HG03439 (cell line): Measurements from ENCODE around the gene TAF1B.
"Not testable (repeated sequence)": the region's sequence is repeated elsewhere in the genome, so short reads cannot be mapped to it uniquely, and the experiment has no call there.

Source experiments
- ATAC-seq: cut with Tn5 transposase; IDR thresholded peaks from one replicate; pipeline ENCODE4 v1.9.1; 2021; ENCODE audit warnings: mild to moderate bottlenecking, moderate library complexity; ENCODE audit not compliant: unreplicated experiment

Gene TAF1B

DNA sequence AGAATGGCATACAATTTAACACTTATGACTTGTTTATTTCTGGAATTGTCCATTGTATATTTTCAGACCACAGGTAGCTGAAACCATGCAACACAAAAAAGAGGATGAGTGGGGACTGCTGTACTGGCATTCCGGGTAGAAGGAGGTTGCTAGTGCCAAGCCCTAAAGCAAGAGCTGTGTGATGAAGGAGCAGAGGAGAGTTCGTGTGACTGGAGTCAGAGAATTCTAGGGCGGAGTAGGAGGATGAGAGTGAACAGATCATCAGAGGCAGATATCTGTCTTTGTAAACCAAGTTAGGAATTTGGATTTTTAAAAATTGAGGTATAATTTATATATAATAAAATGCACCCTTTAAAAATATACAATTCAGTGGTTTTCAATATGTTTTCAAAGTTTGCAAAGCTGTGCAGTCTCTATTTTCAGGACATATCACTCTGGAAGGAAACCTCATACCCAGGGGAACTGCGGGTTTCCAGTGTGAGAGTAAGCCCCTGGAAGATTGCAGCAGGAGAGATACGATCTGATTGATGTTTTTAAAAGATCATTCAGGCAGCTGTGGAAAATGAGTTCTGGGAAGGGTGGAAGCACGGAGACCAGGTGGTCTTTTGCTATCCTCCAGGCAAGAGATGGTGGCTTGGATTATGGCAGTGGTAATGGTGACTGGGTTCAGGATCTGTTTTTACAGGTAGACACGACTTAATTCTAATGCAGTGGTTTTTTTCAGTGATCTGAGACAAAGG, 36.4 kb downstream of the TAF1B start:
- no peak for ATAC-seq

DNA sequence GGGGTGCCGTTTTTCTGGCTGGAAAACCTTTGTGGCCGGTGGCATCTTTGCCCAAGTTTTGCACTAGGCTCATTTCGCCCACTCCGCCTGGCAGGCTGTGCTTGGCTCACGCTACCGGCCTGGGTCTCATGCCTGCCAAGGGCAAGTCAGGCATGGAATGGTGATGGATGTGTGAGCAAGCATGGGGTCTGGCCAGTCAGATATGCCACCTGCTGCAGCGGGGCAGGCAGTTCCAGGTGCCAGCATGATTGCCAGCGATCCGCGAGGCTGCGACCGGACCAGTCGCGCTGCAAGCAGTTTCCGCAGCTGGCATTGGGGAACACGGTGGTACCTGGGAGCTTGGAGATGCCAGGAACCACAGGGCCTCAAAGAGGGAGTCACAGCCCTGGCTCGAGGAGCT, 40.6 kb downstream of the TAF1B start:
- ATAC-seq, result no peak

DNA sequence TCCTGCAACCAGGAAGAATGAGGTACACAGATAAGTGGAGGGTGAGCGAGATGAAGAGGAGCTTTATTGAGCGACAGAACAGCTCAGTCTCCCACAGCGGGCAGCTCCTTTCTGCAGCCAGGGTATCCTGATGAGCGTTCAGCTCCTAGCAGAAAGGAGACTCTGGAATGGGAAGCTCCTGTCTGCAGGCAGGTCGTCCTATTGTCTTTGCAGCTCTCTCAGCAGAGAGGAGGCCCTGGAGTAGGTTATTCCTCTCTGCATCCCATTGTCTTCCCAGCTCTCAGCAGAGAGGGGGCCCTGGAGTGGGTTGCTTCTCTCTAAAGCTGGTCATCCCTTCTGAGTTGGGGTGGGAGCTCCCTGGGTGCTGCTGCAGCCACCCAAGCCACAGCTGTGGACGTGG, 41.2 kb downstream of the TAF1B start:
- no peak for ATAC-seq

DNA sequence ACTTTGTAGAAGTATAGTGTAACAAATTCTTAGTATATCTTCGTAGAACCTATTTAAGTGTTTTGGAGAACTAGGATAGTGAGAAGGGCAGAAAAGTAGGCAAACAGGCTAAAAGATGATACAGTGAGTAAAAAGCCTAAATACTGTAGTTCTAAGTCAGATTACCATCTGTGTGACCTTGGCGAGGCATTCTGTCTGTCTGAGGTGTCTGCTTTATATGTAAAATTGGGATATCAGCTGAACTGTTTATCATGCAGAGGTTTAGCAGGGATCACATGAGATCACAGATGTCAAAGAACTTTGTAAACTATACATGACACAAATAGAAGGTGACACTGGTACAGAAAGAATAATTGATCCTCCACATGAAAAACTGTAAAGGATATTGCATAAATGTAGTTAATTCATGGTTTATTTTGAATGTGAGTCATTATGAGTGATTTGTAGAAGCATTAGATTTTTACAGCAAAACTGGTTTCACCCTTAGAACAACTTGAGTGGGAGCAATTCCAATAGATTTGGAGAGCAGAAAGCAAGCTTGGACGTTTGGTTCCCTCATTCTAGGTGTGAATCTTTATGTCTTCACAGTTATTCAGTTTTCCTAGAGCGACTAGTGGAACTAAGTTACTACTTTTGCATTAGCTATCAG, 41.9 kb downstream of the TAF1B start:
- ATAC-seq, result no peak

DNA sequence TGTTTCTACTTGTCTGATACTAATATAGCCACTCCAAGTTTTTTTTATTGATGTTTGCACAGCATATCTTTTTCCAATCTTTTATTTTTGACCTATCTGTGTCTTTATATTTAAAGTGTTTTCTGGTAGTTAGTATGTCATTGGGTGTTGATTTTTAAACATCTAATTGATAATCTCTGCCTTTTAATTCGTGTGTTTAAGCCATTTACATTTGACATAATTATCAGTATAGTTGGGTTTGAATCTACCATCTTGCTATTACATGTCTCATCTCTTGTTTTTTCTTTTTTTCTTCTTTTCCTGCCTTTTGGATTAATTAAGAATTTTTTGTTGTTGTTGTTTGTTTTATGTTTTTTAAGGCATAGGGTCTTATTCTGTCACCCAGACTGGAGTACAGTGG, 44.2 kb downstream of the TAF1B start:
- ATAC-seq, result no peak

DNA sequence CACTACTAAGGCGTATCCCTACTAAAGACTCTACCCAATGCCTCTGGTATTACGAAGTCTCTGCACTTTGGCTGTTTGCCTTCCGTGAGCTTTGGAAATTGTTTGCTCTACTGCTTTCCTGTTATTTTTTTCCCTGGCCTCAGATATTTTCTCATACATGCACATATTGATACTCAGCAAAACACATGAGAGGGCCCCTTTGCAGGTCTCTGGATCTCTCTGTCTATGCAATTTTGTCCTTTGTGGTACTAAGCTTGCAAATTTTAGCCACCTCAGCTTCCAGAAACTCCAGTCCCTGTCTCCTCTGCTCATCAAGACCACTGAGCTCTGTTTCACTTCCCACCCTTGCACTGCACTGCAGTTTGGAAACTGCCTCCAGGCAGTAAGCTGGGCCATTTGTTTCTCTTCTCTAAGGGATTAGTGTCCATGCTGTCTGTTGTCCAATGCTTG, 46.6 kb downstream of the TAF1B start:
- no peak for ATAC-seq

DNA sequence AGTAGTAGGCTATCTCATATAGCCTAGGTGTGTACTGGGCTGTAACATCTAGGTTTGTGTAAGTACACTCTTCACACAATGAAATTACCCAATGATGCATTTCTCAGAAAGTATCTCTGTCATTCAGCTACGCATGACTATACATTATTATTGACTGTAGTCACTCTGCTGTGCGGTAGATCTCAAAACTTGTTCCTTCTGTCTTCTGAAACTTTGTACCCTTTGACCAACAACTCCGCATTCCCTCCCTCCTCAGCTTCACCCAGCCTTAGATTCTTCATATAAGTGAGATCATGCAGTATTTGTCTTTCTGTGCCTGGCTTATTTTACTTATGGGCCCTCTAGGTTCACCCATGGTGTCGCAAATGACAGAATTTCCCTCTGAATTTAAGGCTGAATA, 49.0 kb downstream of the TAF1B start:
- no peak for ATAC-seq

DNA sequence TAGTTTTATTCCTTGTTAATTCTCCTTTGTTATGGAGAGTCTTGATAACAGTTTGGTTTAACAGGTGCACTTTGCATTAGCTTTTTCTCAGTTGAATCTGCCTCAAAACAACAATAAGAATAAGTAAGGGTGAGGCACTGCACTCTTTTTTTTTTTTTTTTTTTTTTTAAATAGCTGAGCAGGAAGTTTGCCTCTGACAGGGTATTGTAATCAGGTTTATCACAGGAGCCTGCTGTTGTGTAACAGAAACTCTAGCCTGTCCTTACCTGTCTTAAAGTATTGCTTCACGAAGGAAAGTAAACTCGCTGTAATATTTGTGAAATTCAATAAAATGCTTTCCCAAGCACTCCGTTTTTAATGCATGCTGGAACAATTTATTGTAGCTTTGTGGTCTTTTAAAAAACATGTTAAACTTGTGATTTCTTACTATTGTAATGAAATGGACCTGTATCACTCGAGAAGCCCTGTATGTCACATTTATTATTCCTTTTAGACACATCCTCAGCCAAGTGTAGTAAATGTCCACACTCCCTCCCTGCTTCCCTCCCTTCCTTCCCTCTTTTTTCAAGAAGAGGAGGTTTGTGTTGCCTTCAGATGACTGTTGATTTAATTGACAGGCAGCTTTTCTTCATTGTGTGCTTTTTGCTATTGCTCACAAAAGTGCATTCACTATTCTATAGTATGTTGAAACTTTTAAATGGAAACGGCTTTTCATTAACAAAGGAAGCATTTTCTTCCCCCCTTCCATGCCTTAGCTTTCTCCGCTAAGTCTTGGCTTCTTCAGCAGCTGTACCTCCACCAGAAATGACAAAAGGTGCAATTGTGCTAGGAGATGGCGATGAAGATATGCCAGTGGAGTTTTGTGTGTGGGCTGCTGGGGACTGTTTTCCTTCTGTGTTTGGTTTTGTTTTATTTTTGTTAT, 52.7 kb downstream of the TAF1B start:
- ATAC-seq, result no peak

DNA sequence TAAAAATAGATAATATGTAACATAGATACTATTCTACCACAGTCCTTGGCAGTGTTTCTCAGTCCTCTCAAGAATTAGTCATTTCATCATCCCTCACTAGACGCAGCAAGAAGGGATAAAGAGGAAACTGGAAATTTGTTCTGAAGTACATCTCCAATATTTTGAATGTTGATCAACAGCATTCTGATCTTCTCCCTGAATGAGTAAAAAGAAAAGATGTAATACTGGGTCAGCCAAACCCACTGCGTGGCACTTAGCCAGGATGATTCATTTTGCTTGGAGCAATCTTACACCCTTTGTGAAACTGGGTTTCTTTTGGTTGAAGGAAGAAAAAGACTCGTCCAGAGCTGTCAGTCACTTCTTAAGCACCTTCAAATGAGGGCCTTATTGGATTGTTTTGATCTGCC, 54.1 kb downstream of the TAF1B start:
- ATAC-seq, result peak; percentile 78

DNA sequence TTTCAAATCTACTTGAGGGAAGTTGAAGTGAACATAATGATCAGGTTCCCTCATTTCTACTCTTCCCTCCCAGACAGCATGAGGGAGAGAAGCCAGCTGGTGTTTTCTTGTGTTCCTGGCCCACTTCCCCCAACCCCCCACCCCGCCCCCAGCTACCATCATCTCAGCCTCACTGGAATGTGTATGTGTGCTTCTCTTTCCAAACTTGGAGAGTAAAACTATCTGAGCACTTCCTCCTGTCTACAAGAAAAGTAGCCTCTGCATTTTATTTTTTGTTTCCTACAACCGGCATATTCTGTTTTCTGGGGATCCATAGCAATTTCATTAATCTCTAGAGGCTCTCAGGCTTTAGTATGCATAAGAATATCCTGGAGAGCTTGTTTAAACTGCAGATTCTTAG, 54.6 kb downstream of the TAF1B start:
- ATAC-seq, result no peak

DNA sequence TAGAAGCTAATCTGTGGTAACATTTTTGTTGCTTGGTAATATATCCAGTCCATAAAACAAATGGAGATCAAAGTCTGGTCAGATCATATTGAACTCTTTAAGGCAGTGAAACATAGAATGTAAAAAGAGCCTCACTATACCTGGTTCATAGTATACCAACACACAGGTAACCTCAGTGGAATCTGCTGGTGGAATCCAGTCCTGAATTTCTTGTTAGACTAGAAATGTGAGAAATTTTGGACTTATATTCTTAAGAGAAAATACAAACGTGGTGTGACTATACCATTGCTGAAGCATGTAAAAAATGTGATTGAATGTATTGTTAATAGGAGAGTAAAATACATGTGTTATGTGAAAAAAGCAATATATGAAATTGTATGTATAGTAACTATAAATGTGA, 62.1 kb downstream of the TAF1B start:
- no peak for ATAC-seq

DNA sequence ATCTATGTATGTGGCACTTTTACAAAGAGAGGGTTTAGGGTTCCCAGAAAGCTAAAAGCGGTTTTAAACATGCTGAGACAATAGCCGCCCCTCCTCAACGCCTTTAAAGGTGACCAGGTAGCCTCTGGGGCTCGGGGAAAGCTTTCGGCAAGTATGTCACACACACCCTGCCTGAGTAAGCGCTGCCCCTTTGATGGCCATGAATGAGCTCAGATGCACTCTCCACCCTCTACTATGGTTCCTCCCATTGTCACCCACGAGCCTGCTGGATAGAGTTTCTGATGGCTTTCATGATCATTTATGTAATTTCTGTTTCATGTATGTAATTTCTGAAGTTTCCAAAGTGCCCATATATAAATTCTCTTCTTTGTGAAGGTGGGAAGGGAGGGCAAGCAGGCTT, 64.1 kb downstream of the TAF1B start:
- no peak for ATAC-seq

DNA sequence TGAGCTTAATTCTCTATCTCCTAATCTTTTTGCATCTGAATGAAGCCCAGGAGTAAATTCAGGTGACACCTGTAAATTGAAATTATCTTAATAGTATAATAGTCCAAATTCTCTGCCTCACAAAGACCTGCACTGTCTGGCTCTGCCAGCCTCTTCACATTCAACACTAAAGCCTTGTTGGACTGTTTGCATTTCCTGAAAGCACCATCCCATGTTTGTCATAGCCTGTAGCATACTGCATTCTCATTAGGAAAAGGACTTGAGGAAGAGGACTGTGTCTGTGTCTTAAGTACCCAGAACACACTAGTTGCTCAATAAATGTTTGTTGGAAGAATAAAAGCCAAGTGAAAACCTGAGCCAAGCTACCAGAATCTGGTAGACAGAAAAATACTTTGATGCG, 65.4 kb downstream of the TAF1B start:
- ATAC-seq, result no peak

DNA sequence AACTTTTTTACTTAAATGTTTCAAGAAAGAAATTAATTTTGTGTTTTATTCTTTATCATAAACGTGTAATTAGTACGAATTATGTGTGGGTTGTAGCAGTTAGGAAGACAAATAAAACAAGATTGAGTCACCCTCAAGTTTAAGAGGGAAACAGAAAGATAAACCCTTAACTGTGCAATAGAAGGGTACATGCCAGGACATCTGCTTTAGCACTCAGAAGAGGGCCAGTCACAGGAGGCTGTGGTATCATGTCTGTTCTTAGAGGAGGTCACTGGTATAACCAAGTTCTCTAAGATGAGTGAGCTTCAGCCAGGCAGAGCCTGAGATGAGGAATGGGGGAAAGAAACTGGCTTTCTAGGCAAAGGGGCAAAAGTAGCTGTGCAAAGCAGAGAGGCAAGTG, 65.8 kb downstream of the TAF1B start:
- no peak for ATAC-seq

DNA sequence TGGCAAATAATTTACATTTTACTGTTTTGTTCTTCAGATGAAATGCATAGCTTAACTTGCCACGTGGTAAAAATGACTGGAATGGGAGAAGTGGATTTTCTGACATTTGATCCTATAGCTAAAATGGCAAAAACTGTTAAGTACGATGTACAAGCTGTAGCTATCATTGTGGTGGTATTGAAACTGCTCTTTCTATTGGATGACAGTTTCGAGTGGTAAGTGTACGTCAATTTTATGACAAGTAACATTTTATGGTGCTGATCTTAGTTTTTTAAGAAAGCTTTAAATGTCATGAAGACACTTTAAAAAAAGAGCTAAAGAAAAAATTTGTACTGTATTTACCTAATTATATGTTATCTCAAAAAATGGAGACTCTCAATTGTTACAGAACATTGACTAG, 67.4 kb downstream of the TAF1B start:
- ATAC-seq, result no peak

DNA sequence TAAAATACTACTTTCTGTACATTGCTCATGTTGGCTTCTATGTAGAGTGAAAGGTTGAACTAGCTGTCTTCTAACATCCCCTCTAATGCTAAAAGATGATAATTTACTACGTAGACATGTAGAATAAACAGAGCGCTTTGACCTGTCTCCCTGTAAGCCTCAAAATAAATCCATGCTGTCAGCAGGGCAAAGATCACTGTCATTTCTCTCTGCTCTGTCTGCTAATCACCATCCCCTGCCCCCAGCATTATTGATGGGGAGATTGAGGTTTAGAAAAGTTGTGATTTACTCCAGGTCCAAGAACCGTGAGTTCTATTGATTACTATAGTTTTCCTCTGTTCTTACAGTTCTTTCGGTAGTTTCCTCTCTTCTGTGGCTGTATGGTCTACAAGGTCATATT, 69.2 kb downstream of the TAF1B start:
- ATAC-seq, result no peak

DNA sequence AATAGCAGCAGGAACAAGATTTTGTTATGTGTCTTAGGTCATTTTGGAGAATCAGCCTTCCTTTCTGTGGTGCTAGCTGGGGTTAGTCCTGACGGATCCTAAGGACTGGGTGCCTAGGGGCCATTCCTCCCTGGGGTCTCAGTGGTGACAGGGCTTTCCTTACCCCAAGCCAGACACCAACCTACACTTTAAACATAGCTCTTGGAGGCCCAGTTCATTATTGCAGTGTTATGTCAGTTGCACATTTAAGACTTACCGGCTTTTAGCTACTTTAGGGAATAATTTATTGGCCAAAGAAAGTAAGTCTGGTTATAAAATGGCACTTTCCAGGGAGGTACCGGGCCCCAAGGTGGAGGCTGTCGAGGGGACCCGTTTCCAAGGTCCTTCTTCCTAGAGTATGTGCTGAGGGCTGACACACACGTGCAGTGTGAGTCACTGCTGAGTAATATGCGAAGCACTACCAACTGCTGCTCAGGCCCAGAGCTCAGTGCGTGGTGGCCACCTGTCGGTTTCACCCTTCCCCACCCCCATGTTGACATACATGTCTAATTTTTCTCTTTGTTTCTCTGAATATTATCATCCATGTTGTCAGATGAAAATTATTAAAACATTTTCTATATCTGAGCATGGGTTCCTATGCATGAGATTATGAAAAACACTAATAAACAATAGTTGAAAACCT, 71.3 kb downstream of the TAF1B start:
- peak; percentile 99 for ATAC-seq

DNA sequence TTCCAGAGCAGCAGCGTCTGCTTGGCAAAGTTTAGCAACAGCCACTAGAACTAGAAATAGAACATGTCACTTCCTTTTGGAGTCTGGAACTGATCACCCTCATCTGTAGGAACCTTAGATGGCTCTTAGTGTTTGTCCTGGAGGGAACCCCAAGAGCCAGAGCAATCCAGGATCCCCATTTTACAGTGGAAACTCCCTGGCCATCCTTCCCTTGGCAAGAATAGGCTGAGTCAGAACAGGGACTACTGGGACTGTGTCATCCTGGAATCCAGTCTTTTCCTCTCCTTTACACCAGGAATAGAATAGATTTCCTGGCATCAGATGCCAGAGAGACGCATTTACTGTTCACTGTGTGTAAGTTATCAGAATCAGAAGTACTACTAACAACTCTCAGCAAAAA, 75.0 kb downstream of the TAF1B start:
- no peak for ATAC-seq

DNA sequence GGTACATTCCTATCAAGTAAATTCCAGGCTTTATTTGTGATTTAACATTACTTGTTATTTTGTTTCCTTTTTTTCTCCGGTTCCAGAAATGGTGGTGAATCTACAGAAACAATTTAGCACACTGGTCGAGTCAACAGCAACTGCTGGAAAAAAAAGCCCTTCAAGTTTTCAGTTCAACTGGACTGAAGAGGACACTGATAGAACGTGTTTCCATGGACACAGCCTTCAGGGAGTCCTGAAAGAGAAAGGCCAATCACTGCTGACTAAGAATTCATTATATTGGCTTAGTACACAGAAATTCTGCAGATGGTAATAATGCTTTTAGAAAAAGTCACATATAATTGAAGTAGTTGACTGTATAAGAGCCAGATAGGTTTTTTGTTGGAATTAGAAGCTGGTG, 76.2 kb downstream of the TAF1B start:
- ATAC-seq, result no peak

DNA sequence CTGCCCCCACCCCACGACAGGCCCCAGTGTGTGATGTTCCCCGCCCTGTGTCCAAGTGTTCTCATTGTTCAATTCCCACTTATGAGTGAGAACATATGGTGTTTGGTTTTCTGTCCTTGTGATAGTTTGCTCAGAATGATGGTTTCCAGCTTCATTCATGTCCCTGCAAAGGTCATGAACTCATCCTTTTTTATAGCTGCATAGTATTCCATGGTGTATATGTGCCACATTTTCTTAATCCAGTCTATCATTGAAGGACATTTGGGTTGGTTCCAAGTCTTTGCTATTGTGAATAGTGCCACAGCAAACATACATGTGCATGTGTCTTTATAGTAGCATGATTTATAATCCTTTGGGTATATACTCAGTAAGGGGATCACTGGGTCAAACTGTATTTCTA, 83.7 kb downstream of the TAF1B start:
- not testable (repeated sequence) for ATAC-seq

DNA sequence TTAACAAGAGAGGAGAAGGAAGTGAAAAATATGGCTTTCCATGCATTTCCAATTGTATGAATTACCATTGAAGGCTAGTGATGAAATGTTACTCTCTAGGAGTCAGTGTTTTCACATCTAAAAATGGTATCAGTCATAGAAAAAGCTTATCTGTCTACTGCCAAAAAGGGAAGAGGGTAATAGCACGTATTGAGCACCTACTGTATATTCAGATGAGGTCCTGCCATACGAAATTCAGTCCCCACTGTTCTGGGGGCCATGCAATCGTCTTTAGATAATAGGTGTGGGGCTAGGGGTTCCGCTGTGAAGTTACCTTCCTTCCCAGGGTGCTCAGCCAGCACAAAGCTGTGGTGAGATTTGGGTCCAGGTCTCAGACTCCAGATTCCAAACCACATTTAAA, 94.0 kb downstream of the TAF1B start:
- no peak for ATAC-seq
